GM19463 (cell line): ENCODE results near the gene LASP1.

Experiments
- ATAC-seq: cut with Tn5 transposase; IDR thresholded peaks from one replicate; pipeline ENCODE4 v1.9.1; 2021; ENCODE audit warnings: mild to moderate bottlenecking, moderate library complexity; ENCODE audit not compliant: unreplicated experiment

Gene LASP1

GRCh38 chr17:38868817-38869525 lies 887 bp upstream of the LASP1 start:
- peak; percentile 40 for ATAC-seq

GRCh38 chr17:38870259-38871165 lies 654 bp downstream of the LASP1 start:
- no peak for ATAC-seq

DNA sequence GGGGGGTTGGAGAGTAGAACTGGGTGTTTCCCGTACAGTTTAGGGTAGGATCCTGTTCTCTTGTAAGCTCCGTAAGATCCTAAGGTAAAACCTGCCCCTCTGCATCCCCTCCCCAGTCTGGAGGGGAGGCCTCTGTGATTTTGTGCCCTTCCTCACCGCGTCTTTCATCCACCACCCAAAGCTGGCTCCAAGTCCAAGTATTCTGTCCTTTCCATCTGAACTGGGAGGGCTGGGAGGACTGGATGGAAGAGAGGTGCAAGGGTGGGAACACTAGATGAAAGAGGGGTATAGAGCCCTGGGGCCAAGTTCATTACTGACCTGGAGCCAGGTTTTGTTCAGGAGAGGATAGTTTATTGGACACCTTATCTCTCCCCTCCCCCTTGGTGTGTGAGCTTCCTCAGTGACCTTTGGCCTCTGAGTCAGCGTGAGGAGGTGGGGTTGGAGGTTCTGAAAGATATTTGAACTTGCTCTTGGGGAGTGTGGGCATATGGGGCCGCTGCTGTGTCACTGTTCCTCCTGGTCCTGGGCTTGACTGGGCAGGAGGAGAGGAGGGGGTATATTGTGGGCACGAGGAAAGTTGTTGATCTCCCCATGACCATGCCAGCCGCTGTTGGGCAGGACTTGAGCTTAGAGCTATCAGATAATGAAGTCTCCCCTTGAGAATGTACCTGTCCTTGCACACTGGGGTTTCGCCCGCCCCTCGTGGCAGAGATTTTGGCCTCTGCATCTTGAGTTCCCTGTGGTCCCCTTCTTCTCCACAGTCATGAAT lies 1.6 kb downstream of the LASP1 start:
- ATAC-seq: no peak

DNA sequence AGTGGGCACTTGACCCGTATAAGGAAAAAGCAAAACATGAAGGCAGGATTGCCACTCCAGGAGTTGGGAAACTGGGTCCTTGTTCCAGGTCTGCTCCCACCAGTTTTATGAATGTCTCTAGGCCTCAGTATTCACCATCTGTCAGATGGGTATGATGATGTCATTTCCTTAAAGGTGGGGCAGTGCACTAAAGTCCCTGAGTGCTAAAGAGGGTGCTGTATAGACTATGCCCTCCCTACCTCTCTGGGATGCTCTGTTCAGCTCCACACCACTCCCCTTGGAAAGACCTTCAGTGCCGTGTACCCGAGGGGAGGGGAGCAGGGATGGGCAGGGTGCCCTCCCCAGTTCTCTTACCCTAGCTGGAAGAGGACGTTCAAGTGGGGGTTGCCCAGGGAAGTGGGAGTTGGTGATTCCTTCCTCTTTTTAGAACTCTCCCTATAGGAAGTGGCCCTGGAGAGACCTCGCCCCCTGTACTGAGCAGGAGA lies 2.2 kb downstream of the LASP1 start:
- ATAC-seq: no peak

DNA sequence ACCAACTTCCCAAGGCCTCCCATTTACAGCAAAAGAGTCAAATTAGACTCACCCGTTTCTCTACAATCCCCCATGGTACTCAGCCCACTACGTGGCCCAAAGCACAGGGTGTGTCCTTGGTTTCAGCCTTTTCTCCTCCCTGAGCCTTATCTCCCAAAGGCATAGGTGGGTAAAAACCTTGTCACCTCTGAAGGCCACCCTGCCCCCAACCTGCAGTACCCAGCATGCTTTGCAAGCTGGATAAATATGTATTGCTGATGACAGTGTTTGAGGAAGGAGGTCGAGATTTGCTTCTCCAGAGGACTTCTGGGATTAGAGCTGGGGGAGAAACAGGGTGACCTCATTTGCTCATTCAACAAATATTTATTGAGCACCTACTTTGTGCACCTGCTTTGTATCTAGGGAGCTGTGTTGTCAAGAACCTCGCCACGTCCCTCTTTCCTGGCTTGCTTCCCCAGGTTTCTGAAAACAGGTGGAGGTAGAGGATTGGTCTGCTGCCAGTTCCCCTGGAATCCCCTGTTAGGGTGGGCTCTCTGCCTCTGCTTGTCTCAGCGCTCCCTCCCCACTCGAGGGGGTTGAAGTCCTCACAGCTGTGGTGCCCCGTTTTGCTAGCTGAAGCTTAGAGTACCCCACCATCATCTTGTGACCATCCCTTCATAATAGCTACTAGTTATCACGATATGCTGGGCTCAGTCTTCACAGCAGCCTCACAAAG lies 3.0 kb downstream of the LASP1 start:
- no peak for ATAC-seq

GRCh38 chr17:38873640-38874380 lies 4.0 kb downstream of the LASP1 start:
- no peak for ATAC-seq

- no peak for ATAC-seq
Observed at GRCh38 chr17:38874505-38875400, 4.9 kb downstream of the LASP1 start.

GRCh38 chr17:38875477-38876075 lies 5.7 kb downstream of the LASP1 start:
- ATAC-seq: no peak

DNA sequence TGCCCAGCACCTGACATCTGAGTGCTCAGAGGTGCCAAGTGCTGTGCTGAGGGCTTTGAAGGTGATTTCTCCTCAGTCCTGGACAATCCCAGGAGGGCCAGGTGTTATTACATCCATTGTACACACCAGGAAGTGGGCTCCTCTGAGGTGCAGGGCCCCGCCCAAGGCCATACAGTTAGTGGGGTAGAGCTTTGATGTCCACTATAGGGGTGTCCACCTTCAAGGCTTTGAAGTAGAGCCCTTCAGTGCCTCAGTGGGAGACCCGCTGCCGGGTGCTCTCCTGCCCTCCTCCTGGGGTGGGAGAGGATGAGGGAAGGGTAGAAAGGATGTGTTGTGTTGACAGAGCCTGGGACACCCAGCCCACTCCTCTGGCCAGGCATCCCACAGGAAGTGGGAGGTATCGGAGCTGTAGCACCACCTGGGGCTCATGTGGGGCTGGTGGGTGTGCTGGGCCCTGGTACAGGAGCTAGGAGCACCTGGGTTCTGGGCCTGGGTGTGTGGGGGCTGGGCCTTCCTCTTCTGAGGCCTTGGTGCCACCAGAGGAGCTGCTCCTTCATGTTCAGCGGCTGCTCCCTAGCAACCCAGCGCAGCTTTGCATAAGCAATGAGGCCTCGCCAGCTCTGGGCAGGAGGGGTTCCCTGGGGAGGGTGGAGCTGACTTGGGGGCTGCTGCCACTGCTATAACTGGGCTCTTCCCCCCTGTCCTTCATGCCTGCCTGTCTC lies 7.4 kb downstream of the LASP1 start:
- ATAC-seq: no peak

GRCh38 chr17:38879878-38880665 lies 10.2 kb downstream of the LASP1 start:
- no peak for ATAC-seq

DNA sequence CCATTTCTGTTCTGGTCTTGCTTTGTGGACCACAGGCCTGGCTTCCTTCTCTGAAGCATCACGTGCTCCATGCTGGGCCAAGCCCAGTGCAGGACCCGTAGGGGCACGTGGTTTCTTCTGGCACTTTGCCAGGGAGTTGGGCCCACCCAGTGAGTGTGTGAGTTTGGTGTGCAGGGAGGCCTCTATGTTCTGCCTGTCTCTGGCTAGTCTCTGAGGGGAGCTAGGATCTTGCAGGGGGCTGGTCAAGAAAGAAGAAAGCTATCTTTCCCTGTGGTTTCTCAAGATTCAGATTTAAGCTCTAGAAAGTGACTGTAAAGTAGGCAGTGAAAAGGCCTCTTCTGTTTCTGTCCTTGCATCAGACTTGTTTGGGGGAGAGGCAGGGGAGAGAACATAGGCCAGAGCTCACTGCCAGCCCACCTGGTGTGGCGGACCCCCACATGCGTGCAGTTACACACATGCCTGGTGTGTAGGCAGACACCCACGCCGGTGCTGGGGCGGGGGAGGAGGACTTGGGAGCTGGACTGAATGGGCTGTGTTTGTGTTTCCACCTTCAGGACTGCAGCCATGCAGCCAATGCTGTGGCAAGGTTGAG lies 11.8 kb downstream of the LASP1 start:
- ATAC-seq: no peak

GRCh38 chr17:38882870-38883269 lies 13.0 kb downstream of the LASP1 start:
- ATAC-seq: no peak

DNA sequence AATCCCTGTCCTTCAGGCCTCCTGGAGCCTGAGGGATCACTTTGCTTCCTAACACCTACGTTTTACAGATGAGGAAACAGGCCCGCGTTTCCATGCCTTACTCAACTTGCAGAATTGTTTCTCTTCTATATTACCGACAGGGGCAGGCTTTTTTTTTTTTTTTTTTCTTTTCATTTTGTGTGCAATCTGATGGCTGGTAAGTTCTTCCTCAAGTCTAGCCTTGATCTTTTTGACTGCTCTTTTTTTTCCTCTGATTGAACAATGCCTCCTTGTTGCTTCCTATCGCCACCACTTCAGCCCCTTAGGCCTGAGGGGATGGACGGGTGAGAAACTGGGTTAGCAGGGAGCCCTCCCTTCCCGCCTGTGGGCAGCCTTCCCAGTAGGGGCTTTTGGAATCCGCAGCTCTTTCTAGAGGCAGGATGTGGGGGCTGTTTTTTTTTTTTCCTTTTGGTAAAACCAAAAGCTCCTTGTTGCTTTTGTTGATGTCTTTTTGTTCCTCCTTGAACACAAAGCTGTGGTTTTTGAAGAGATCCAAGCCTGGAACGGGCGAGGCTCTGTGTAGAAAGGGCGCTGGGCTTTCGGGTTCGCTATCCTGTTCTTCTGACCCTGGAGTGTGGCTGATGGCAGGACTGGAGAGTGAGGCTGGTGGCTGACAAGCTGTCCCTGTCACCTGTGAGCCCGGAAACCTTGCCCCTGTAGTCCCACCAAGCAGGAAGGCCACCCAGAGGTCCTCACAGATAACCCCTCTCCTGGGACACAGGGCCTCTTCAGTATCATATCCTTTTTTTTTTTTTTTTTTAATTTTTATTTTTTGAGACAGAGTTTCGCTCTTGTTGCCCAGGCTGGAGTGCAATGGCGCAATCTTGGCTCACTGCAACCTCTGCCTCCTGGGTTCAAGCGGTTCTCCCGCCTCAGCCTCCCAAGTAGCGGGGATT lies 14.0 kb downstream of the LASP1 start:
- no peak for ATAC-seq

DNA sequence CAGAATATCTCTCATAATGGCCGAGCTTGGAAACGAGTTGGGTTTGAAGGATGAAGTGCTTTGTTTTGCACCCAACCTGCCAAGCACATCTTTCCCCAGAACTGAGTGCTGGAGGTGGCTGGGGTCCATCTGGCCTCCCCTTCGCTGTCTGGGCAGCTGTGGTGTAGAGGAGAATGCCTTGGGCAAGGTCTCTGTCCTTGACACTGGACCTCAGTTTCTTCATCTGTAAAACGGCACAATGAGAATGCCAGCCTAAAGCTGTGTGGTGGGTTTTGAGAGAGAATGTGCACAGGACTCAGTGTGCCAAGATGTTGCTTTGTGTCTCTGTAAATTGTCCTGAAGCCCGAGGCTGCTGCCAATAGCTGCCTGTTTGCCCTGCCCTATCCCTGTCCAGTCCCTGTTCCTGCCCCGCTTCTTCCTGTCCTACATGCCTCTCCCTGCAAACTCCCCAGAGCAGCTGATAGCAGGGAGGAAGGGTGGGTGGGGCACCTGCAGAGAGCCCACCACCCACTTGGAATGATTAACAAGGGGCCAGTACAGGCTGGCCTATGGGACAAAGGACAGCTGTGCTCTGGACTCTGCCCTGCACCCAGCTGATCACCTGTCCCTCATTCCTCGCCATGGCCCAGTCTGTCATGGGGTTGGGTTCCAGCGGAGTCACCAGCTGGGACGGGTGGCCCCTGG lies 15.3 kb downstream of the LASP1 start:
- ATAC-seq: no peak
